ENCODE results near the gene PACSIN3. TPM values are rescaled to one million over a fixed set of nuclear protein-coding genes. Genes with fewer than 3 reads are reported as not detected.

Gene PACSIN3
- total RNA-seq, 4 donors from 2014 or later = 42.5 to 59.3 (median 53.5) TPM

- DNase-seq (ENCODE audit: low spot score in 2 of 2) = no peak
- H3K36me3 ChIP-seq = peaks cover 46% of the 10 kb centered on the region
- 90% methylated on average over 5 of the region's 5 CpGs for WGBS
- H3K4me3 ChIP-seq = no peak overlapping the region
- TF ChIP-seq POLR2AphosphoS5 (IDR thresholded peaks at IDR 0.05) = no peak
- TF ChIP-seq EP300 (IDR thresholded peaks at IDR 0.05) = no peak
- no peak for TF ChIP-seq POLR2A (IDR thresholded peaks at IDR 0.05)
- no peak for TF ChIP-seq CTCF (IDR thresholded peaks at IDR 0.05)
- no peak overlapping the region for H3K27ac ChIP-seq
- H3K27me3 ChIP-seq = no peaks in the 10 kb centered on the region
- peaks cover 18% of the 10 kb centered on the region for H3K4me1 ChIP-seq
- H3K9me3 ChIP-seq = no peaks in the 10 kb centered on the region
Measured at GRCh38 chr11:47160753-47161133, 25.5 kb downstream of the PACSIN3 start.

GRCh38 chr11:47158242-47158641 lies 28.0 kb downstream of the PACSIN3 start:
- H3K36me3 ChIP-seq = peaks cover 24% of the 10 kb centered on the region
- no peak overlapping the region for H3K27ac ChIP-seq
- DNase-seq (ENCODE audit: low spot score in 2 of 2) = no peak
- H3K4me1 ChIP-seq = peaks cover 25% of the 10 kb centered on the region
- no peak for TF ChIP-seq CTCF (IDR thresholded peaks at IDR 0.05)
- TF ChIP-seq EP300 (IDR thresholded peaks at IDR 0.05) = no peak
- TF ChIP-seq POLR2AphosphoS5 (IDR thresholded peaks at IDR 0.05) = no peak
- TF ChIP-seq POLR2A (IDR thresholded peaks at IDR 0.05) = no peak
- WGBS = 77% methylated on average over 5 of the region's 5 CpGs
- no peaks in the 10 kb centered on the region for H3K27me3 ChIP-seq
- no peaks in the 10 kb centered on the region for H3K9me3 ChIP-seq
- H3K4me3 ChIP-seq = no peak overlapping the region

- Histone ChIP-seq H3K9me3 (no peaks in the 10 kb centered on the region), H3K27me3 (no peaks in the 10 kb centered on the region), H3K36me3 (peaks cover 24% of the 10 kb centered on the region), H3K27ac (no peak overlapping the region), H3K4me1 (peaks cover 28% of the 10 kb centered on the region), H3K4me3 (no peak overlapping the region)
- DNase-seq (ENCODE audit: low spot score in 2 of 2) = no peak
- WGBS = 91% methylated on average over 6 of the region's 8 CpGs
- TF ChIP-seq CTCF (IDR thresholded peaks at IDR 0.05) (no peak), POLR2A (IDR thresholded peaks at IDR 0.05) (no peak), POLR2AphosphoS5 (IDR thresholded peaks at IDR 0.05) (no peak), EP300 (IDR thresholded peaks at IDR 0.05) (no peak)
Measured at GRCh38 chr11:47157805-47158204, 28.4 kb downstream of the PACSIN3 start.

GRCh38 chr11:47156951-47157350 lies 29.3 kb downstream of the PACSIN3 start:
- WGBS = 52% methylated on average over 19 of the region's 20 CpGs
- H3K4me3 ChIP-seq = no peak overlapping the region
- H3K4me1 ChIP-seq = peaks cover 25% of the 10 kb centered on the region
- no peaks in the 10 kb centered on the region for H3K27me3 ChIP-seq
- H3K27ac ChIP-seq = no peak overlapping the region
- TF ChIP-seq POLR2A (IDR thresholded peaks at IDR 0.05) (no peak), POLR2AphosphoS5 (IDR thresholded peaks at IDR 0.05) (no peak), EP300 (IDR thresholded peaks at IDR 0.05) (no peak), CTCF (IDR thresholded peaks at IDR 0.05) (no peak)
- no peaks in the 10 kb centered on the region for H3K9me3 ChIP-seq
- peaks cover 22% of the 10 kb centered on the region for H3K36me3 ChIP-seq
- no peak for DNase-seq (ENCODE audit: low spot score in 2 of 2)

GRCh38 chr11:47156333-47156732 lies 29.9 kb downstream of the PACSIN3 start:
- Histone ChIP-seq H3K4me1 (peaks cover 25% of the 10 kb centered on the region), H3K9me3 (no peaks in the 10 kb centered on the region), H3K27ac (no peak overlapping the region), H3K36me3 (peaks cover 22% of the 10 kb centered on the region), H3K27me3 (no peaks in the 10 kb centered on the region), H3K4me3 (no peak overlapping the region)
- no peak for DNase-seq (ENCODE audit: low spot score in 2 of 2)
- WGBS = 84% methylated on average over 6 of the region's 6 CpGs
- TF ChIP-seq EP300 (IDR thresholded peaks at IDR 0.05) (no peak), POLR2A (IDR thresholded peaks at IDR 0.05) (no peak), CTCF (IDR thresholded peaks at IDR 0.05) (no peak), POLR2AphosphoS5 (IDR thresholded peaks at IDR 0.05) (no peak)
